DND-41 (cell line): Measurements from ENCODE around the gene GDAP2.

ENCODE experiments used
- CTCF ChIP-seq: IDR thresholded peaks from 2 replicates; pipeline ENCODE4 v1.5.1; 2012; ENCODE audit warnings: borderline replicate concordance, low read length, moderate library complexity, mild to moderate bottlenecking; ENCODE audit not compliant: poor library complexity, severe bottlenecking; ENCODE audit errors: extremely low read depth
- EZH2 ChIP-seq: IDR thresholded peaks from 3 replicates; pipeline ENCODE4 v1.6.1; 2012; ENCODE audit warnings: borderline replicate concordance, low read depth, mild to moderate bottlenecking, moderate library complexity, low read length, inconsistent platforms; ENCODE audit not compliant: severe bottlenecking

- TF ChIP-seq CTCF (no peak), EZH2 (no peak)
Measured at GRCh38 chr1:117826119-117826518, 103.3 kb downstream of the GDAP2 start.
